IgD-negative memory B cell (primary cell): ENCODE measurements around the gene TSEN54. TPM values are rescaled to one million over a fixed set of nuclear protein-coding genes. Genes with fewer than 3 reads are reported as not detected.
A peak's percentile ranks its signal among the peaks of the same experiment; 100 is the strongest.

Source experiments
- H3K27ac Mint-ChIP-seq, 3 donors: one replicate each; pipeline ENCODE4 v1.8.0; 2020 to 2022; ENCODE audit warnings: mild to moderate bottlenecking in 3 of 3, mixed read lengths in 3 of 3, moderate library complexity in 1 of 3
- H3K27me3 Mint-ChIP-seq: one replicate; pipeline ENCODE4 v1.8.0; 2021; ENCODE audit warnings: mixed read lengths
- H3K36me3 Mint-ChIP-seq: one replicate; pipeline ENCODE4 v1.8.0; 2020; ENCODE audit warnings: mild to moderate bottlenecking, mixed read lengths
- H3K4me1 Mint-ChIP-seq, 3 donors: one replicate each; pipeline ENCODE4 v1.8.0; 2020 to 2022; ENCODE audit warnings: mixed read lengths in 3 of 3, mild to moderate bottlenecking in 1 of 3
- H3K4me3 Mint-ChIP-seq, 4 donors: one replicate each; pipeline ENCODE4 v1.8.0; 2020 to 2022; ENCODE audit warnings: mild to moderate bottlenecking in 4 of 4, mixed read lengths in 4 of 4, moderate library complexity in 3 of 4
- H3K9me3 Mint-ChIP-seq, 3 donors: one replicate each; pipeline ENCODE4 v1.8.0; 2020 to 2021; ENCODE audit warnings: mixed read lengths in 3 of 3, mild to moderate bottlenecking in 1 of 3
- polyA plus RNA-seq: library from polyadenylated mRNA; unstranded; fragments of 300-500 nt; fragmentation: Illumina TruSeq; gene quantifications from one replicate; pipeline ENCODE4 v1.2.3, GENCODE V29; 2021

Gene TSEN54
- polyA plus RNA-seq, 1 donor from 2014 or later, result 34.9 TPM

DNA sequence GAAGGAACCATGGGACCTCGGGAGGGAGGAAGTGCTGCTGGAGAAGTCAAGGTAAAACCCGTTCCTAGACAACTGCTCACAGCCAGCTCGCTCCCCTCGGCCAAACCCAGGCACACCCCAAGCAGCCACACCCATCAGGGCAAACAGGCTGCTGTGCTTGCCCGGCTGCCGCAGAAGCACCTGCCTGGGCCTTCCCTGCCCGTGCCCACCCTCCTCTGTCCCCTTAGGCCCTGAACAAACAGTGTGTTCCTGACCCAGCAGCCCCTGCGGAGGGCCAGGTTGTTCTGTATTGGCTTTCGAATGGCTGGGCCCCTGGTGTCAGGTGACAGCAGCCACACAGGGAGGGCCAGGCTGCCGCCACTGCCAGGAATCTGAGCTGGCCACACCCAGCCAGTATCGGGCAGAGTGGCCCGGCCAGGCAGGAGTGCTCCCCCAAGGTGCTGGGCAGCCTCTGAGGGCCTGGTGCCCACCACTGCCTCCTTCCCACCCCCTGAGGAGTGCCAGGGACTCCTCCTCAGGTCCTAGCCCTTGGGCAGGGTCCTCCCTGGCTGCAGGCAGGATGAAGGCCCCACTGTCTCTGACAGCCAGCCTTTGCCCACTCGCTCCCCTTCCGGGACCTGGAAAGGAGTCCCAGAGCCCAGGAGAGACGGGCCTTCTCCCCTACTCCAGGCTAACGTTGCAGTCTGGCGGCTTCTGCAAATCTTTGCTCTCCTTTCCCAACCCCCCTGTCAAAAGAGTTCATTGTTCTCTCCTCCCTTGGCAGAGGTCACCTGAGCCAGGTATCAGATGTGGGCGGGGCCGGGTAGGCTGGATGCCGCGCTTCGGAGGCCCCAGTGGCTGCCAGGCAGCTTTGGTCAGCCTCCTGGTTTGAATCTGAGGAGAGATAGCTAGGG lies 33.2 kb downstream of the TSEN54 start:
- no peaks in the 10 kb centered on the region for H3K27me3 Mint-ChIP-seq
- H3K4me1 Mint-ChIP-seq, result peaks cover 1 to 4% (median 4%) of the 10 kb centered on the region in 3 donors
- peak overlapping the region in 2 of 3 donors; percentile 60 to 78 for H3K27ac Mint-ChIP-seq
- H3K4me3 Mint-ChIP-seq, result peak overlapping the region in 1 of 4 donors; percentile 45
- no peaks in the 10 kb centered on the region for H3K9me3 Mint-ChIP-seq
- H3K36me3 Mint-ChIP-seq, result peaks cover 4% of the 10 kb centered on the region

DNA sequence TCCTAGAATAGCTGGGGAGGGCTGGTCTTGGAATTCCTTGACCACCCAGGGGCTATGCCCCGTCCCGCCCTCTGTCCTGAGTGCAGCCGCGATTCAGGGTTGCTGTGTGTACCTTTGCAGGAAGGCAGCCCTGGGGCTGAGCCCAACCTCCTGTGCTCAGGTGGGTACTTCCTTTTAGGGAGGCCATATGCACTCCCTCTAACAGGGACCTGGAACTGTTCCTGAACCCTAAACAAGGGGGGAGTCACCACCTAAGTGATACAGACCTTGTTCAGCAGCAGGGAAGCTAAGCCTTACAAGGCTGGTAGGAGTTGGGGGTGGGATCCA lies 33.8 kb downstream of the TSEN54 start:
- H3K27ac Mint-ChIP-seq, result no peak overlapping the region
- H3K27me3 Mint-ChIP-seq, result no peaks in the 10 kb centered on the region
- H3K36me3 Mint-ChIP-seq, result peaks cover 4% of the 10 kb centered on the region
- no peaks in the 10 kb centered on the region for H3K9me3 Mint-ChIP-seq
- H3K4me3 Mint-ChIP-seq, result no peak overlapping the region
- peaks cover 1 to 4% (median 4%) of the 10 kb centered on the region in 3 donors for H3K4me1 Mint-ChIP-seq

DNA sequence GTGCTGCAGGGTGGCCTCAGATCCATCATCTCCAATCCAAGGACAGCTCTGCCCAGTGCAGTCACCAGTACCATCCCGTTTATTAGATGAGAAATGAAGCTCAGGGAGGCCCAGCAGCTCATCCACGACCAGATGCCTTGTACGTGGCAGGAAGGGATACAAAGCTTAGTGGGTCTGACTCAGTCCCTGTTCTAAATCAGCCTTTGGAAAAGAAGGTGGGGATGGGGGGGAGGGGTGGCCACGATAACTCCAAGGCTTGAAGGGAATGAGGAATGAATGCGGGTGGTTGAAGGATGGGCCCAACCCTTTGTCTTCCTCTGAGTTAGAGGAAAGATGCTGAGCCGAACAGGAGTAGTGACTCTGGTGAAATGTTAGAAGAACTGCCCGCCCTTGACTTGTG lies 34.9 kb downstream of the TSEN54 start:
- Mint-ChIP-seq H3K4me3 (no peak overlapping the region), H3K36me3 (peaks cover 4% of the 10 kb centered on the region), H3K9me3 (no peaks in the 10 kb centered on the region), H3K27ac (no peak overlapping the region), H3K27me3 (no peaks in the 10 kb centered on the region), H3K4me1 (peaks cover 1 to 4% (median 4%) of the 10 kb centered on the region in 3 donors)

DNA sequence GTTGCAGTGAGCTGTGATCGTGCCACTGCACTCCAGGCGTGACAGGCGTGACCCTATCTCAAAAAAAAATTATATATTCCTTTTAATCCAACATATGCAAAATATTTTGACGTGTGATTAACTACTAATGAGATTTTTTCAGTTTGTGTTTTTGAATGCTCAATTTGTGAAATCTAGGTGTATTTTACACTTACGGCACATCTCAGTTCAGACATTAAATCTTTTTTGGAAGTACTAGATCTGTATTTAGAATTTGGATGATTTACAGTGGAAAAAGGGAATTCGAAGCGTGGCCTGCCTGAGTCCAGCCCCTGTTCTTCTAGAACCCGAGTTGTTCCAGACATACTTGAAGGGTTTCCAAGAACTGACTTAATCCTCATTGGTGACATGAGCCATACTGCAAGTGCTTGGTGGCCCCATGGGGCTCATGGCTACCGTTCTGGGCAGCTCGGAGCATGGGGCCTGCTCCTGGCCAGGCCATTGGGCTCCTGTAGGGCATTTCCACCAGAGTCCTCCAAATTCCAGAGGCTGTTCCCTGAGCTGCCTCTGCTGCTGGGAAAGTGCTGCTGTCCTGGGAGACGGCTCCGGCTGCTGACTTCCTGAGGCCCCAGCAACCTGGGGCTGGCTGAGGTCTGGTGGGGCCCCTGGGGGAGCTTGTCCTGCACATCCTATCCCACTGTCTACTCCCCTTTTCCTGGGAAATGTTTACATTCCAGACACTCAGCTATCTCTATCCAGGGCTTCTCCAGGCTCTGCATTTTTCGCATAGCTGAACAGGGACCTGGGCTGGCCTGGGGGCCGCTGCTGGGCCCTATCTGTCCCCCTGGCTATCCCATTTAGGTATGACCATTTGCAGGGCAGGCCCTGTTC lies 36.3 kb downstream of the TSEN54 start:
- Mint-ChIP-seq H3K27me3 (no peaks in the 10 kb centered on the region), H3K36me3 (peaks cover 4% of the 10 kb centered on the region), H3K9me3 (no peaks in the 10 kb centered on the region), H3K27ac (no peak overlapping the region), H3K4me1 (peaks cover 1 to 4% (median 4%) of the 10 kb centered on the region in 3 donors), H3K4me3 (no peak overlapping the region)

DNA sequence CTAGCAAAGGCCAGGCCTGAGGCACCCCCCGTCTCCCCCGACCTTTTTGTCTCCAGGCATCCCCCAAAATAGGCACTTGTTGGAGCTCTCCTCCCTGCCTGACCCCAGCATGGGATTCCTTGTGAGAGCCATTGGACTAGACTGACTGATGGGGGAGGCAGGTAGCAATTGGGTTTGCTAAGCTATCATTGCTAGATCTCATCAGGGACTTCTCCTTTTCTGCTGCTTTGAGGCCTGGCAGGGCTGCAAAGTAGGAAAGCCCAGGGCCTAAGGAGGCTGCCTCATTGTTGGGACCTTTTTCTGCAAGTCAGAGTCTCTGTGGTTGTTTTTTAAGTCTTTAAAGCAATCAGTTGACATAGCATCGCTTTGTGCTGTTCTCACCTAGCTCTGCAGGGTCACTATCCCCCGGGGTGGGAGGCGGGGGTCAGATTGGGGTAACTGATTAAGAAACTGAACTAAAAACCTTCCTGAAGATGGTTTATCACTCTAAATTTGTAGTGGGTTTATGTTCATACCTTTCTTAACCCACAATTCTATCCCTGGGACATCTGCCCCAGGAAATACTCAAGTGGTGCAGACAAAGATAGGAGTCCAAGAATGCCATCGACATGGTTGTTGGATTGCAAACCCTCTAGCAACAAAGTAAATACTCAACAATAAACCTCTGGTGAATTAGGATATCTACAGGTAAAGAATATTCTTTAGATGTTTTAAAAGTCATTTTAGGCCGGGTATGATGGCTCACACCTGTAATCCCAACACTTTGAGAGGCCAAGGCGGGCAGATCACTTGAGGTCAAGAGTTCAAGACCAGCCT lies 37.2 kb downstream of the TSEN54 start:
- H3K27me3 Mint-ChIP-seq, result no peaks in the 10 kb centered on the region

DNA sequence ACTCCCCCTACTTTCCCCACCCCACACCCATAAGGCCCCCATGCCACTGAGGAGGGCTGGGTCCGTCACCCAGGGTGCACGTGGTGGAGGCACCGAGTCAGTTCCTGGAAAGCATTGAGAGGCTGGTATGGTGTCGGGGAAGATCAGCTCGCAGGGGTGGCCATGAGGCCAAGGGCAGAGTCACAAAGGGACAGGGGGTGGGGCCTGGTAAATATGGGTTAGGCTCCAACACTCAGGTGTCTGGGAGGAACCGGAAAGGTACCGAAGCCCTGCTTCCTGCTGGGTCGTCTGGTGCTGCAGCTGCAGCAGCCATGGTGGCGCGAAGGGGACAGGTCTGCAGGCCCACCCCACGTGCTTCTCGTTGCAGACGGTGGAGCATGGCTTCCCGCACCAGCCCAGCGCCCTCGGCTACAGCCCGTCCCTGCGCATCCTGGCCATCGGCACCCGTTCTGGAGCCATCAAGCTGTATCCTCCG lies 39.4 kb downstream of the TSEN54 start:
- no peak overlapping the region for H3K27ac Mint-ChIP-seq

More for the DNA sequence above, 37.2 kb downstream of the TSEN54 start:
- H3K4me3 Mint-ChIP-seq, result no peak overlapping the region
- H3K36me3 Mint-ChIP-seq, result peaks cover 4% of the 10 kb centered on the region
- H3K27ac Mint-ChIP-seq, result no peak overlapping the region
- peaks cover 1 to 4% (median 4%) of the 10 kb centered on the region in 3 donors for H3K4me1 Mint-ChIP-seq
- H3K9me3 Mint-ChIP-seq, result no peaks in the 10 kb centered on the region

DNA sequence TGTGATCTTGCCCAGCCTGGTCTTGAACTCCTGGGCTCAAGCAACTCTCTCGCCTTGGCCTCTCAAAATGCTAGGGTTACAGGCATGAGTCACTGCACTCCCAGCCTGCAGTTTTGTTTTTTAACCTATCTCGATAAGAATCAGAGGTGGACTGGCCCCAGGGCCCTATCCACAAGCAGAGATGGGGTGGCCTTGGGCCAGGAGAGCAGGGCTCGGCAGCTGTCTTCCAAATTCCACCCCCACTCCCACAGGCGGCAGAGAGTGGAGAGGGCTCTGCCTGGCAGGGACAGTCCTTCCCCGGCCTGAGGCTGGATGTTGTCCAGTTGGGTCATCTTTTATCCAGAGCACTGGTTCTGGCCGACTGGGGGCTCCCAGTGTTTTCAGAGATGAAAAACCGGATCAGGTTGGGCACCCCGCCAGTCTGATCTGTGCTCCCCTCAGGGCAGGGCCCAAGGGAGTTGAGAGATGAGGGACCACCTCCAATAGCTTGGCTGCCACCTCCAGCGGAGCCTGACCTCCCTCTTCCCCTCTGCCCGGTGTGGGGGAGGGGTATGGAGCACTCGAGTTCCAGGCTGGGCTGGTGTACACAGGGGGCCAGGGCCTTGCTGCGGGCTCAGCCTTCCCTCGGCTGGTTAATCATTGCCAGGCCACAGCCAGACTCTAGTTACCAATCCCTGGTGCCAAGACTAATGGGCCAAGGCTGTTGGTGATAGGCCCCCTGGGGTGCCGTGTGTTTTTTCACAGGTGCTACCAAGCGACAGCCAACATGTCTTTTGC lies 40.9 kb downstream of the TSEN54 start:
- Mint-ChIP-seq H3K4me1 (no peaks in the 10 kb centered on the region), H3K27me3 (no peaks in the 10 kb centered on the region), H3K36me3 (no peaks in the 10 kb centered on the region), H3K4me3 (no peak overlapping the region), H3K27ac (no peak overlapping the region), H3K9me3 (no peaks in the 10 kb centered on the region)

More for the DNA sequence above, 39.4 kb downstream of the TSEN54 start:
- peaks cover 3% of the 10 kb centered on the region for H3K36me3 Mint-ChIP-seq
- no peak overlapping the region for H3K4me3 Mint-ChIP-seq
- H3K27me3 Mint-ChIP-seq, result no peaks in the 10 kb centered on the region
- H3K4me1 Mint-ChIP-seq, result no peaks in the 10 kb centered on the region
- no peaks in the 10 kb centered on the region for H3K9me3 Mint-ChIP-seq

DNA sequence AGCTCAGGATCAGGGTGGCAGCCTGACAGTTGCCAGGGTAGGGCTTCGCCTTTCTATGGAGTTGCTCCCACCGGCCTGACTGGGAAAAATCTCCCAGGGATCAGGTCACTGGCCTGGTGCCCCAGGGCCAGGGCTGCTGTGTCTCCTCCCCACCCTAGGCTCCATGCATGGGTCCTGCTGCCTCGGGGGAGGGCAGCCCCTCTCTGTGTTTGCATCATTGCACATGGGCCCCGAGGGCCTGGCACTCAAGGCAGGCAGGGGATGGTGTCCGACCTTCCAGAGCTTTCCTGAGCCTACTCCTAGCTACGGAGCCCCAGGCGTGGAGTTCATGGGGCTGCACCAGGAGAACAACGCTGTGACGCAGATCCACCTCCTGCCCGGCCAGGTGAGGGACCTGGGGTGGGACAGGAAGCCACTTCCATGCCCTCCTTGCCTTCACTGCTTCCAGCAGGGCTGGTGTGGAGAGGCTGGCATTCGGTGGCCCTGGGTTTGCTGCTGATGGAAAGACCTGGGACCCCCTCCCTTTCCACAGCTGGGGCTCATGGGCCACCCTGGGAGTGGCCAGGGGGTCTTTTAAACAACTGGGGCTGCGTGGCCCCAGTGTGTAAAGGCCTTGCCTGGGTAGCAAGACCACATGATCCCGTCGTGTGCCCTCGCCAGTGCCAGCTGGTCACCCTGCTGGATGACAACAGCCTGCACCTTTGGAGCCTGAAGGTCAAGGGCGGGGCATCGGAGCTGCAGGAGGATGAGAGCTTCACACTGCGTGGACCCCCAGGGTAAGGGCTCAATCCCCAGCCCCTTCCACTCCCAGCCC lies 41.7 kb downstream of the TSEN54 start:
- H3K27me3 Mint-ChIP-seq, result no peaks in the 10 kb centered on the region
- no peaks in the 10 kb centered on the region for H3K36me3 Mint-ChIP-seq
- H3K4me3 Mint-ChIP-seq, result no peak overlapping the region

DNA sequence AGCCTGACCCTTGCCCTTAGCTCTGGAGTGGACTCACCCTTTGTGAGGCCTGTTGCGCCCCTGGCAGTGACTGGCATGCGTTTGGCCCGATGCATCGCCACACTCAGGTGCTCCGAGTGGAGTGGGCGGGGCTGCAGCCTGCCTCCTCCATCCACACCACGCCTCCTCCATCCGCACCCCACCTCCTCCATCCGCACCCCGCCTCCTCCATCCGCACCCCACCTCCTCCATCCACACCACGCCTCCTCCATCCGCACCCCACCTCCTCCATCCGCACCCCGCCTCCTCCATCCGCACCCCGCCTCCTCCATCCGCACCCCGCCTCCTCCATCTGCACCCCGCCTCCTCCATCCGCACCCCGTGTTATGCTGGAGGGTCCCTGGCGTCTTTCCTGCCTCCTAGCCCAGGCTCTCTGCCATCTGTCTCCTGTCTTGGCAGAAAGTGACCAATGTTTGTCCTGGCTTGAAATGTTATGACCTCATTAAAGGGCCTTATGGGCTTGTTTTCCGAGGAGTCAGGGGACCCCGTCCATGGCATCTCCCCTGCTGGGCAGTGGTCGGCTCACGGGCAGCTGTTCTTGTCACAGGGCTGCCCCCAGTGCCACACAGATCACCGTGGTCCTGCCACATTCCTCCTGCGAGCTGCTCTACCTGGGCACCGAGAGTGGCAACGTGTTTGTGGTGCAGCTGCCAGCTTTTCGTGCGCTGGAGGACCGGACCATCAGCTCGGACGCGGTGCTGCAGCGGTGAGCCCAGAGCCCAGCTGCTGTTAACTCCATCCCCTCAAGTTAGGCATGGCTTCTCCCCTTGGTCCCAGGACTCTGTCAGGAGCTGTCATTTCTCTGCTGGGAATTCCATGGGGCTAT lies 42.6 kb downstream of the TSEN54 start:
- no peak overlapping the region for H3K27ac Mint-ChIP-seq
- H3K4me1 Mint-ChIP-seq, result no peaks in the 10 kb centered on the region
- no peaks in the 10 kb centered on the region for H3K9me3 Mint-ChIP-seq
- H3K36me3 Mint-ChIP-seq, result no peaks in the 10 kb centered on the region
- H3K27me3 Mint-ChIP-seq, result no peaks in the 10 kb centered on the region
- H3K4me3 Mint-ChIP-seq, result no peak overlapping the region

More for the DNA sequence above, 41.7 kb downstream of the TSEN54 start:
- no peaks in the 10 kb centered on the region for H3K4me1 Mint-ChIP-seq
- no peaks in the 10 kb centered on the region for H3K9me3 Mint-ChIP-seq
- H3K27ac Mint-ChIP-seq, result no peak overlapping the region

DNA sequence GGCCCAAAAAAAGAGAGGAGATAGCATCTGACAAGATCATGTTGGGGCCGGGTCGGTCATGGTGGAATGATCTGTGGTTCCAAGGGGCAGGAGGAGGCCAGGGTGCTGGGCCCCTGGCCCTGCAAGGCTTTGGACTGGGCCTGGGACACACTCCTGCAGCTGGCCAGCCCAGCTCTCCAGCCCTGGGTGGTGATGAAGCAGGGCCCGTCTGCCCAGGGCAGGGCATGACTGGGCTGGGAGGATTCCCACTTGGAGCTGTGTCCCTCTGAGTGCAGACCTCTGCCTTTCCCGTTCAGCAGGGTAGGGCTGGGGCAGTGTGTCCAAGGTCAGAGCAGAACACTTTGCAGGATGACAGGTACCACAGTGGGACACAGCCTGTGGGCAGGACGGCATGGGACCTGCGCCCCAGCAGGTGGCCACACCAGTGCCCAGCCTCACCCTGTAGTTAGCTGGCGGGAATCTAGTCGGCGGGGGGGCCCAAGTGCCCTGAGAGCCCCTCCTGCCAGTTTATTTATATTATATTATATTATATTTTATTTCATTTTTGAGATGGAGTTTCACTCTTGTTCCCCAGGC lies 43.7 kb downstream of the TSEN54 start:
- Mint-ChIP-seq H3K27ac (peak overlapping the region in 1 of 3 donors; percentile 76), H3K27me3 (no peaks in the 10 kb centered on the region)

DNA sequence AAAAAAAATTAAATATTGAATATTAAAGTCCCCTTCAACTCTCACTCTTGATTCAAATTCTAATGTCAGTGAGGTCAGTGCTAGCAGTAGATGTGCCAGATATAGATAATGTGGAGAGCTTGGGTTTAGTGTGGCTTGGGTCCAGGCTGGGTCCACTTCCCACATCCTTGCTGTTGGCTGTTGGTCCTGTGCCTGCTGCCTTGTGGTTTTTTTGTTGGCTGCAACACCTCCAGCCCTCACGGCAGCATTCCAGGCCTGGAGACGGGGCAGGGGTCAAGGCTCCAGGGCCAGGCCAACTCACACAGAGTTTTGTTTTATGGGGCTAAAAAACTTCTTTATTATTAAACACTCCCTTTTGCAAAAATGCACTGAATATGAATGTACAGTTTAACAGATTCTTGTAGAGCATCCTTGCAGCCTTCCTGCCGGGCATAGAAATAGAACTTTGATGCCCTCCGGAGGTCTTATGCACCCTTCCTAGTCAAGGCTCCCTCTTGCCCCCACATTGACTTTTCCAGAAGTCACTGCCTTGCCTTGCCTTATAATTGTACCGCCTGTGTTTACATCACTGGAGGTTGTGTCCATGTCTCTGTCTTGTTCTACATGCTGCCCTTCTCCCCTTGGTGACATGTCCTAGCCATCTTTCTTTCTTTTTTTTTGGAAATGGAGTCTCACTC lies 45.7 kb downstream of the TSEN54 start:
- Mint-ChIP-seq H3K4me3 (no peak overlapping the region), H3K4me1 (peaks cover 9 to 11% (median 9%) of the 10 kb centered on the region in 3 donors), H3K9me3 (no peaks in the 10 kb centered on the region), H3K27me3 (no peaks in the 10 kb centered on the region), H3K36me3 (peaks cover 2% of the 10 kb centered on the region), H3K27ac (no peak overlapping the region)

More for the DNA sequence above, 43.7 kb downstream of the TSEN54 start:
- Mint-ChIP-seq H3K9me3 (no peaks in the 10 kb centered on the region), H3K36me3 (no peaks in the 10 kb centered on the region), H3K4me1 (no peaks in the 10 kb centered on the region), H3K4me3 (no peak overlapping the region)
